GM08714 (cell line): ENCODE measurements around the gene TBCB.
"Not testable (repeated sequence)": the region's sequence is repeated elsewhere in the genome, so short reads cannot be mapped to it uniquely, and the experiment has no call there.

Experiments used
- H3K4me3 ChIP-seq: fragments of 200-500 bp; sonication (Bioruptor generic); 2 replicates; pipeline ENCODE4 v1.5.1; 2014; ENCODE audit warnings: mild to moderate bottlenecking, low read length, inconsistent platforms
- ZNF274 ChIP-seq: IDR thresholded peaks from 2 replicates; pipeline ENCODE4 v1.6.1; 2012; ENCODE audit warnings: mild to moderate bottlenecking, low read depth, low read length

TBCB gene, protein sequence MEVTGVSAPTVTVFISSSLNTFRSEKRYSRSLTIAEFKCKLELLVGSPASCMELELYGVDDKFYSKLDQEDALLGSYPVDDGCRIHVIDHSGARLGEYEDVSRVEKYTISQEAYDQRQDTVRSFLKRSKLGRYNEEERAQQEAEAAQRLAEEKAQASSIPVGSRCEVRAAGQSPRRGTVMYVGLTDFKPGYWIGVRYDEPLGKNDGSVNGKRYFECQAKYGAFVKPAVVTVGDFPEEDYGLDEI

DNA sequence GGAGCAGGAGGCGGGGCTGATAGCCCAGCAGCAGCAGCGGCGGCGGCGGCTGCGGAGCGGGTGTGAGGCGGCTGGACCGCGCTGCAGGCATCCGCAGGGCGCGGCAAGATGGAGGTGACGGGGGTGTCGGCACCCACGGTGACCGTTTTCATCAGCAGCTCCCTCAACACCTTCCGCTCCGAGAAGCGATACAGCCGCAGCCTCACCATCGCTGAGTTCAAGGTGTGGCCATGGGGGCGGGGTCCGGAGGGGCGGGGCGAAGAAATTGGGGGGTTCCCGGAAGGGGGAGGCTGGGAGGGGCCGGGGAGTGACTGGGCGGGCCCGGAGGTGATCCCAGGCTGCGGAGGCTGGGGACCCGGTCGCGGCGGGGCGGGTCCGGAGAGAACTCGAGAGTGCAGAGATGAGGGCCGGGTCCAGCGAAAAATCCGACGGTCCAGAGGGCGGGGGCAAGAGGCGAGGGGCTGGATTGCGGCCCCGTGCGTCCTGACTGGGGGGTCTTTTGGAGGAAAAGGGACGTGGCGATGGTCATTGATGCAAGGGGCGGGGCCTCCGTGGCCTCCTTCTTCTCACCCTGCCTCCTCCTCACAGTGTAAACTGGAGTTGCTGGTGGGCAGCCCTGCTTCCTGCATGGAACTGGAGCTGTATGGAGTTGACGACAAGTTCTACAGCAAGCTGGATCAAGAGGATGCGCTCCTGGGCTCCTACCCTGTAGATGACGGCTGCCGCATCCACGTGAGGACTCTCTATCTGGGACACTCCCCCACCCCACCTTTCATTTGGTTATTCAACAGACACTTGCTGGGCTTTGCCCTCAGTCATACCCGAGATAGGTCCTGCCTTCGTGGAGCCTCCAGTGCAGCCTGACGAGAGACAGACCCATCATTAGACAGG, at the start of gene TBCB:
TBCB (plus strand) TSS at position 16 of the 891 bp plus-strand sequence; CDS start at position 109, 93 bp downstream.
- no peak for TF ChIP-seq ZNF274
- H3K4me3 ChIP-seq = peak within 1 kb of the TSS; percentile 89

DNA sequence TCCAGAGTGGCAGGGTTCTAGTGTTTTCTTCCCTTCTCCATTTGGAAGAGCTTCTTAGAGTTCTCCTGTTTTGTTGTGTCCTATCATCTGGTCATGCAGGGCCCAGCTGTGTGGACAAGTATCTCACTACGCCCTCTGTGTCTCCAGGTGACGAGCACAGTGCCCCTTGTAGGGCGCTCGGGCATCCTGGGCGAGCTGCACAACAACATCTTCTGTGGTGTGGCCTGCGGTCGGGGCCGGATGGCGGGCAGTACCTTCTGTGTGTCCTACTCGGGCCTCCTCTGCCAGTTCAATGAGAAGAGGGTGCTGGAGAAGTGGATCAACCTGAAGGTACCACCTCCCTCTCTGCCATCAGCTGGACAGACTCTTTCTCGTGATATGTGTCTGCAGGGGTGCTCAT, 47.6 kb upstream of the TBCB start:
- TF ChIP-seq ZNF274 = no peak
- H3K4me3 ChIP-seq = no peak overlapping the region

DNA sequence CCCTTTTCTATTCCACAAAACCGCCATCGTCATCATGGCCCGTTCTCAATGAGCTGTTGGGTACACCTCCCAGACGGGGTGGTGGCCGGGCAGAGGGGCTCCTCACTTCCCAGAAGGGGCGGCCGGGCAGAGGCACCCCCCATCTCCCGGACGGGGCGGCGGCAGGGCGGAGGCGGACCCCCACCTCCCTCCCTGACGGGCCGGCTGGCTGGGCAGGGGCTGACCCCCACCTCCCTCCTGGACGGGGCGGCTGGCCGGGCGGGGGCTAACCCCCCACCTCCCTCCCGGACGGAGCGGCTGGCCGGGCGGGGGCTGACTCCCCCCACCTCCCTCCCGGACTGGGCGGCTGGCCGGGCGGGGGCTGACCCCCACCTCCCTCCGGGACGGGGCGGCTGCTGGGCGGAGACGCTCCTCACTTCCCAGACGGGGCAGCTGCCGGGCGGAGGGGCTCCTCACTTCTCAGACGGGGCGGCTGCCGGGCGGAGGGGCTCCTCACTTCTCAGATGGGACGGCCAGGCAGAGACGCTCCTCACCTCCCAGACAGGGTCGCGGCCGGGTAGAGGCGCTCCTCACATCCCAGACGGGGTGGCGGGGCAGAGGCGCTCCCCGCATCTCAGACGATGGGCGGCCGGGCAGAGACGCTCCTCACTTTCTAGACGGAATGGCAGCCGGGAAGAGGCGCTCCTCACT, 46.3 kb upstream of the TBCB start:
- not testable (repeated sequence) for H3K4me3 ChIP-seq

DNA sequence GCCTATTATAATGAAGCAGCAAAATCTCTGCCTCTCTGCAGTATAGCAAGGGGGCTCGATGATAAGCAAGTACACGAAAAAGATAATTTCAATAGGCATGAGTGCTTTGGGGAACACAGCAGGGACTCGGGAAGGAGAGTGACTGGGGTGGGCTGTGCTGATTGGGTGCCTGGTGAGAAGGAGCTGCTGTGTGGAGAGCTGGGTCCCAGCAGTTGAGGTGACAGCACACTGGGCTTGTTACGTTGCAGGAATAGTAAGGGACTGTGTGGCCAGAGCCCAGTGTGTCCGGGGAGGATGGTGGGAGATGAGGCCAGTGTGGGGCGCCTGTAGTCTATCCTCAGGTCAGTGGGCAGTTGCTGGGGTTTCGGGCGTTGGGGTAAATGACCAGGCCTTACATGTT, 43.2 kb upstream of the TBCB start:
- no peak for TF ChIP-seq ZNF274
- no peak overlapping the region for H3K4me3 ChIP-seq

DNA sequence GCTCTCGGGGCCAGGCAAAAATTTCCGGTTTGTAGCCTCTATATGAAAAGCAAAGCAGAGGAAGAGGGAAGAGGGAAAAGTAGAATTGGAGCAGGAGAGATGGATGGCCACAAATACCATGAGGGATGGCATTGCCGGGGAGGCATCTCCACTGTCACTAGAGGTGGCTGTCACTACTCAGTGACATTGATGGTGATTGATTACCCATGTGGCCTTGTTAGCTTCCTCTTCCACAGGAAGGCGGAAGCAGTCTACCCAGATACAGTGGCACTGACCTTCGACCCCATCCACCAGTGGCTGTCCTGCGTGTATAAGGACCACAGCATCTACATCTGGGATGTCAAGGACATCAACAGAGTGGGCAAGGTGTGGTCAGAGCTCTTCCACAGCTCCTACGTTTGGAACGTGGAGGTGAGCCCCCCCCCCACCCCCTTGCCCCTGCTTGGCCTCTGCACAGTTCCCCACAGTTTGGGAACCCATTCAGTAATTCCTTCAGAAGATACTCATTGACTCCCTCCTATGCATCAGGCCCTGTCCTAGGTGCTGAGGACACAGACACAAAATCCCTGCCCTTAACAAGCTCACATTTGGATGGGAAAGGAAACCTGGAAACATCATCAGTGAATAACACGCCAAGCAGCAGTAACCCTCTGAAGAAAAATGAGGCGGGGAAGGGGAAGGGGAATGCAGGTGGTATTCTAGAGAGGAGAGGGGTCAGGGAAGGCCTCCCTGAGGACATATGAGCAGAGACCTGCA, 42.0 kb upstream of the TBCB start:
- H3K4me3 ChIP-seq = no peak overlapping the region
- TF ChIP-seq ZNF274 = no peak

DNA sequence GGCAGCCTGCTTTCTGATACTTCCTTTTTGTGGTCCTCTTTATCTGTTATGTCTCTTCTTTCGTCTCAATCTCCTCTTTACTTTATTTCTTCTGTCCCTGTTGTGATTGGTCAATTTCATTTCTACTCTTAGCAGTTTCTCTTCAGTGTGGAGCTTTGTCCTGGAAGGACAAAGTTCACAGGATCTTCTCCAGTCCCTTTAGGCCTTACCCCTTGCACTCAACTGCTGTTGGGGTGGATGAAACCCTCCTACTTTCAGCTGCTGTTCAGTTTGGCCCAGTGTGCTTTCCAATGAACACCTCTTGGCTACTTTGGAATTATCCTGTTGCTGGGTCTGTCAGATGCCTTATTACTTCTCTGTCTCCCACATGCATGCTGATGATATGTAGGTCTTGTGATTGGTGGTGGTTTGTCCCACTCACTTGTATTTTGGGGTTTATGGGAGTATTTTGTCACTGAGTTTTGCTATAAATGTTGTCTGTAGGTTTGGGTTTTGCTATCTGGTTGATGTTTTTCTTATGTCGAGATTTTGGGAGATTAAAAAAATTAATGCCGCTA, 35.8 kb upstream of the TBCB start:
- no peak overlapping the region for H3K4me3 ChIP-seq
- no peak for TF ChIP-seq ZNF274

DNA sequence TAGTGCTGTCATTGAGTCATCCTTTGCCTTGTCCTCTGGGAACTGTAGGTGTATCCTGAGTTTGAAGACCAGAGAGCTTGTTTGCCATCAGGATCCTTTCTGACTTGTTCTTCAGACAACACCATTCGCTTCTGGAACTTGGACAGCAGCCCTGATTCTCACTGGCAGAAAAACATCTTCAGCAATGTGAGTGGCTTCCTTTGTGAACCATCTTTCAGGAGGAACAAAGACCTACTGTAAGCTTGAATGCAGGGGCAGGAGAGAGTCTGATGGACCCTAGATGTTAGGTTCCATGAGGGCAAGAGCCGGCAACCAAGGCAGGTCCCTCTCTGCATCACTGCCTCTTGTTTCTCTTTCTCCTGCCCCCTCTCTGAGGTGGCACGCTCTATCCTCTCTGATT, 33.9 kb upstream of the TBCB start:
- no peak for TF ChIP-seq ZNF274
- no peak overlapping the region for H3K4me3 ChIP-seq

DNA sequence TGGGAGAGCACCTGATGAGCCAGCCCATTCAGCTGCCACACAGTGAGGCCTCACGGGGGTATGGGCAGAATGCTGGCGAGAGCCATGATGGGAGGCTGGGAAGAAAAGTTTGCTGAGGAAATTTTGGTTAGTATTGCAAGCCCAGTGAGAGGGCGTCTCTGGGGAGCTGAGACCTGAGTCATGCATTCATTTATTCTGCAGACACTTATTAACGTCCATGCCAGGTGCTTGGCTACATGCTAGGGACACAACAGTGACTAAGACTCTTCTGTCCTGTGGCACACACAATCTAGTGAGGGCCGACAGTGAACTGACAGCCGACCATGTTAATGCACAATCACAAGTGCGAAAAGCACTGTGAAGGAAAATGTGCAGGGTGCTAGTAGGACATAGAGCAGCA, 33.4 kb upstream of the TBCB start:
- no peak overlapping the region for H3K4me3 ChIP-seq
- no peak for TF ChIP-seq ZNF274

DNA sequence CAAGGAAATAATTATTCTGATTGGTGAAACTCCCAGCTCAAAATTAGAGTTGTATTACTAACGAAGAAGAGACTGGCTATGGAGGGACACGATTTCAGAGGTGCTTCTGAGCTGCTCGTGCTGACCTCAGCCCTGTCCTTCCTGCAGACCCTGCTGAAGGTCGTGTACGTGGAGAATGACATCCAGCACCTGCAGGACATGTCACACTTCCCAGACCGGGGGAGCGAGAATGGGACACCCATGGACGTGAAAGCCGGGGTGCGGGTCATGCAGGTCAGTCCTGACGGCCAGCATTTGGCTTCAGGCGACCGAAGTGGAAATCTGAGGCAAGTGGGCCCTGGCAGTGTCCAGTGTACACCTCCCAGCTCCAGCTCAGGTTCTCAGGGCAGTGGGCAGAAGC, 32.4 kb upstream of the TBCB start:
- TF ChIP-seq ZNF274 = no peak
- no peak overlapping the region for H3K4me3 ChIP-seq

DNA sequence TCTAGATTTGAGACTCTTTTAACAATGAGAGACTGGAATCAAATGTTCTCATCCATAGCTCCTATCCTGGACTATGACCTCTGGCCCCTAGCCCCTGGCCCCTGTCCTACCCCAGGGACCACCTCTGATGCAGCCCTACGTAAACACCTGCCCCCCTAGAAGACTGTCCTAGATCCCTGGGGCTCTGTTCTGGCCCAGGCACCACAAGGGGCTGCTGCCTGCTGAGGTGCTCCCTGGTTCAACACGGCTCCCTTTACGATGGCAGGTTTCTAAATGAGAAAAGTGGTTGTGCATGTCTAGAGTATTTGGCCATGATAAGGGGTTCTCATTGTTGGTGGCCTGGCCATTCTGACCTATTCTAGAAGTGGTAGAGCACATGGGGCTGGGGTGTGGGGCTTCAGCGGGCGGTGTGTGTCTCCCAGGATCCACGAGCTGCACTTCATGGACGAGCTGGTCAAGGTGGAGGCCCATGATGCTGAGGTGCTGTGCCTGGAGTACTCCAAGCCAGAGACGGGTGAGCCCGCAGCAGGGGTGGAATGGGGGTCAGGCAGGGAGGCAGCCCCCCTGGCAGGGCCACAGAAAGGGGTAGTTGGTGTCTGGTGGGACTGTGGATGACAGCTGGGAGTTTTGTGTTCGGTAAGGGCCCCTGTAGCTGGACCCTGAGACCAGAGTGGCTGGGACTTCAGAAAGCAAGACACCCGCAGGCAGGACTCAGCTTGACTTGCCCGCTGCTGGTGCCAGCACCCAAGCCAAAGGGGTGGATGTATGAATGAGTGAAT, 30.8 kb upstream of the TBCB start:
- H3K4me3 ChIP-seq = no peak overlapping the region
- TF ChIP-seq ZNF274 = no peak

DNA sequence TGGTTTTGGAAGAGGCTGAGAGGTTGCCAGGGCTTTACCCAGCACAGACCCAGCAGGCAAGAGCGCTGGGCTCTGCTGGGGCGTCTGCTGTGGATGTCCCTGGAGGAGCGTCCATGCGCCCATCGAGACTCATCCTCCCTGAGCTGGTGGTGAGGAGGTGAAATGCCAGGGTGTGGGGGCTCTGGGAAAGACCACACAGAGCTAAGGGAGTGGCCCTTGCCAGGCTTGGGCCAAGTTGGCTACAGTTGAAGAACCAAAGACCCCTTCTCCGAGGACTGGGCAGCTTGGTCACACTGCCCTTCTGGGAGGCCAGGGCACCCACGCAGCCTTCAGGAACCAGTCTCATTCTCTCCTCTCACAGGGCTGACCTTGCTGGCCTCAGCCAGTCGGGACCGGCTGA, 28.9 kb upstream of the TBCB start:
- no peak overlapping the region for H3K4me3 ChIP-seq
- TF ChIP-seq ZNF274 = no peak

DNA sequence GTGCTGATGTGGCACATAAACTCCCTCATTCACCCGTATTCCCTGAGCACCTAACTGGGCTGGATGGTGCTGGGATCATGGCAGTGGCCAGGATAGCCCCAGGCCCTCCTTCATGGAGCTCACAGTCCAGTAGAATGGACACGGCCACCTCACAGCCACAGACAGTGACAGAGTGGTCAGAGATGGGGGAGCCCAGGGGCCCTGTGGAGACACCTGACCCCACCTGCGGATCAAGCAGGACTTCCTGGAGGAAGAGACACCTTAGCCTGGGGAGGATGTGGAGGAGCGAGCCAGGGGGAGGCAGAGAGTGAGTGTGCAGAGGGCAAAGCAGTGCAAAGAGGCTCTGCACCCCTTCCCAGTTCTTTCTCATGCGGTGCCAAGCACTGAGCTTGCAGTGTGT, 25.4 kb upstream of the TBCB start:
- no peak overlapping the region for H3K4me3 ChIP-seq
- TF ChIP-seq ZNF274 = no peak

DNA sequence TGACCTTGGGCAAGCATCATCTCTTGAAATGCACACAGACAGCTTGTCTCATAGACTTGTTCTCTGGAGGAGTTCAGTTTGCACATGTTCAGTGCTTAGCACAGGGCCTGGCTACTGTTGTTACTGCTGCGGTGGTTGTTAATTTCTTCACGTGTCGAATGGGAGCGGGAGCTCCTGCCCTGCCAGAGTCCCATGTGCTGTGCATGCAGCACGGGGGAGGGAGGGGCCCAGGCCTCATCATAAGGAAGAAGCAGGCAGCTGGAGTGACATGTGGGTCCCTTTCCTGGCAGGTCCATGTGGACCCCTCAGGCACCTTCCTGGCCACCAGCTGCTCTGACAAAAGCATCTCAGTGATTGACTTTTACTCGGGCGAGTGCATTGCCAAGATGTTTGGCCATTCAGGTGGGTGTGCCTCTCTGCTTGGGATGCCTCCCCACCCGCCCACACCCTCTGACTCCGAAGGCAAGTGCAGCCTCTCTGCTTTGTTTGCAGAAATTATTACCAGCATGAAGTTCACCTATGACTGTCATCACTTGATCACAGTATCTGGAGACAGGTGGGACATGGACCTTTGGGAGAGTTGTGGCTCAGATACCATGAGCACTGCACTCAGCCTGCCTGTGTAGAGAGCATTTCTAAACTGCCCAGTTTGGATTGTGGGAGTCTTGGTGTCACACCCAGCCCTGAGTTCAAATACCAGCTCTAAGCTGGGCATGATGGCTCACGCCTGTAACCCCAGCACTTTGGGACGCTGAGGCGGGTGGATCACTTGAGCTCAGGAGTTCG, 24.2 kb upstream of the TBCB start:
- TF ChIP-seq ZNF274 = no peak
- no peak overlapping the region for H3K4me3 ChIP-seq
